Testis (tissue), 2 donors: ENCODE data around the gene EMCN.

Source experiments
- CTCF ChIP-seq, 3 experiments: fragments of 450-650 bp in 2 of 3; fragments of 200-600 bp in 1 of 3; sonication (generic) in 1 of 3; IDR thresholded peaks; one replicate each; pipeline ENCODE4 v1.5.1; 2016 to 2019; ENCODE audit warnings: antibody characterized with exemption in 3 of 3, mild to moderate bottlenecking in 2 of 3, moderate library complexity in 1 of 3
- POLR2A ChIP-seq: fragments of 450-650 bp; IDR thresholded peaks from one replicate; pipeline ENCODE4 v1.6.1; 2017; ENCODE audit warnings: antibody characterized with exemption, mild to moderate bottlenecking, moderate library complexity

- TF ChIP-seq CTCF (IDR thresholded peaks at IDR 0.05) (no peak), POLR2A (no peak)
Measured at GRCh38 chr4:100516225-100516624, 1.6 kb downstream of the EMCN start.
